Suppressor macrophage treated with lipopolysaccharide for 4 hours (primary cell): ENCODE data around the gene ABTB1.
"Not testable (repeated sequence)": the region's sequence is repeated elsewhere in the genome, so short reads cannot be mapped to it uniquely, and the experiment has no call there.

Experiments used
- DNase-seq: peaks from one replicate; pipeline ENCODE4 v3.0.0-alpha.2; 2020

The ABTB1 gene

DNA sequence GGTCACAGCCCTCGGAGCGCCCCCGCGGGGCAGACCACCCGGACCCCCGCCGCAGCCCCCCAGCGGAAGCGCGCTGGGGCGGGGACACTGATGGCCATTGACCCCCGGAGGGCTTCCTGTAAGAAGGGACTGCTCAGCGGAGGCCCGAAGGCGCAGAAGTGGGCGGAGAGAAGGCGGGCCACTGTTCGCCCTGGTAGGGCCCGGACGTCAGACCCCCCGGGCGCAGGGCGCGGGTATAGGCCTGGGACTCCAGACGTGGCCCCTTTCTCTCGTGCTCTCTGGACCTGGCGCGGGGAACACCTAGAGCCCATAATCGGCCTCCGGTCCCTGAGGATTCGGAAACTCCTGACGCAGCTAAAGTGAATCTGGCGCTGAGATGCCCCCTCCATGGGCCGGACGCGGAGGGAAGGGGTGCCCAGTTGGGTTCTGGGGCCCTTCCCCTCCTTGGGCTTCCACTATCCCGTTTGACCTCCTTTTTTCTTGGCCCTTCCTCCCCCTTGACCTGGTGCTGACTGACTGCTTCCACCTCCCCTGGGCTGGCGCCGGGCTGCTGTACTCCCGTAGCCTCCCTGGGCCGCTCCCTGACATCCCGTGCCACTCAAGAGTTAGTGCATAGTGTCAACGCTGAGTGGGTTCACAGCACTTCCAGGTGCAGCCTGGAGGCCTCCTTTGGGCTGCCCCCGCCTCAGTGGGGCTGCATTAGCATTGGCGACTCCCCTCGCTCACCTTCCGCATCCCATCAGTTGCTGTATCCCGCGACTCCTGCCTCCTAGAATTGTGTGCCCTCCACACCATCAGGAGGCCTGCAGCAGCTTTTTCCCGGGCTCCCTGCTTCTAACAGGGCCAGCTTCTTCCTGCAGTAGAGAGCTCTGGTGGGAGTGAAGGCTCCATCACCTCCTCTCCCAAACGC lies 694 bp downstream of the ABTB1 start:
- DNase-seq, result peak; percentile 34

GRCh38 chr3:127674101-127674721 lies 1.5 kb downstream of the ABTB1 start:
- DNase-seq, result no peak

DNA sequence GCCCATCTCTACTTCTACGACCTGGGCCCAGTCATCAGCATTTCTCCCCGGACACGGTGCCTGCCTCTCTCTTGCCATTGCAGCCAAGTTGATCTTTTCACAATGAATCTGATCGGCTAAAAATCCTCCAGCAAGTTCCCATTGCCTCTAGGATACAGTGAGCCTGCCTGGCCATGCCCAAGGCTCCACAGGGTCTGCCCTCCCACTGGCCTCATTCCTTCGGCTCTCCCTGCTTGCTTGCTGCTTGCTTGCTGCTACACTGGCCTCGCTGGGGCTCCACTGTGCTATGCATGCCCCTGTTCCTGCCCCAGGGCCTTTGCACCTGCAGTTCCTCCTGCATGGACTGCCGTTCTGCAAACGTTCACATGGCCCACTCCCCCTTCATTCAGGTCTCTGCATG lies 2.0 kb downstream of the ABTB1 start:
- no peak for DNase-seq

GRCh38 chr3:127675651-127676391 lies 3.1 kb downstream of the ABTB1 start:
- DNase-seq, result no peak

DNA sequence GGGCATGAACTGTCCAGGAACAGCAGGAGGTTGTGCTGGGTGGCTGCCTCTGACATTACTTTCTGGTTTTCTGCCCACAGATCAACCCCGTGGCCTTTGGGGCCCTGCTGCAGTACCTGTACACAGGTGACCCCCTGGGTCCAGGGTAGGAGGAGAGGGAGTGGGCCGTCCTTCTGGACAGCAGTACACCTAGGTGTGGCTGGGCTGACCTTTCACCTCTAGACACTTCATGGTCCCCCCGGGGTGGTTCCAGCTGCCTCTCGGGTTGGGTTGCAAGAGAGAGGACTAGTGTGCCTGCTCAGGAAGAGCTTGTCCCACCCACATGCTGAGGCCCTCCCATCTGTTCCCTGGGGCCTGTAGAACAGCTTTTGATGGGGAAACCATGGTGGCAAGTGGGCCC lies 3.7 kb downstream of the ABTB1 start:
- DNase-seq, result no peak

DNA sequence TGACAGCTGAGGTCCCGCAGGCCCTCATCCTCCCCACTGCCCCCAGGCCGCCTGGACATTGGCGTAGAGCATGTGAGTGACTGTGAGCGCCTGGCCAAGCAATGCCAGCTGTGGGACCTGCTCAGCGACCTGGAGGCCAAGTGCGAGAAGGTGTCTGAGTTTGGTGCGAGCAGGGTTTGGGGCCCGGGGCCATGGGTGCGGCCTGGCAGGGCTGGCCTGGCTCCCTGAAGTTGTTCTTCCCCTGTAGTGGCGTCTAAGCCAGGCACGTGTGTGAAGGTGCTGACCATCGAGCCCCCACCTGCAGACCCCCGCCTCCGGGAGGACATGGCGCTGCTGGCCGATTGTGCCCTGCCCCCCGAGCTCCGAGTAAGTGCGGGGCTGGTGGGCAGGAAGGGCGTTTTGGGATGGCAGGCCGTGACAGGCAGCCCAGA lies 4.2 kb downstream of the ABTB1 start:
- DNase-seq, result no peak

- DNase-seq, result no peak
Observed at GRCh38 chr3:127677541-127678314, 5.0 kb downstream of the ABTB1 start.

GRCh38 chr3:127678315-127678599 lies 5.5 kb downstream of the ABTB1 start:
- DNase-seq, result no peak

- DNase-seq, result no peak
Observed at GRCh38 chr3:127678611-127679533, 6.1 kb downstream of the ABTB1 start.

DNA sequence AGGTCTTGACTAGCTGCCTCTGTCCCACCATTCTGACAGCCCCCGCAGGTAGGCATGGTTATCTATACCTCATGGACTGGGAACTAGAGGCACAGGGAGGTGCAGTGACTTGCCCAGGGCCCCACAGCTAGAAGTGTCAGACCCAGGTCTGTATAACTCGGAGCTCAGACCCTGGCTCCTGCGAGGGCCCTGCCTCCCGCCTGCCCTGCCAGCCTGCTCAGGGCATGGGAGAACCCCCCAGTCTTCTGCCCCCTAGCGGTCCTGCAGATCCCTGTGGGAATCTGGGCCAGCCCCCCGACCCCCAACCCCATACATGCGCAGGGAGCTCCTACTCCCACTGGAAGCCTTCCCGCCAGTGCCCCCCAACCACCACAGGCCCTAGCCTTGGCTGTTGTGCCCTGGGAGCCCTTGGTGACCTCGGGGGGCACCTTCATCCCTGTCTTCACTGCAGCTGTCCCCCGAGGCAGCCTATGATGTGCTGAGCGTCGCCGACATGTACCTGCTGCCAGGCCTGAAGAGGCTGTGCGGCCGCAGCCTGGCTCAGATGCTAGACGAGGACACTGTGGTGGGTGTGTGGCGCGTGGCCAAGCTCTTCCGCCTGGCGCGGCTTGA lies 6.9 kb downstream of the ABTB1 start:
- DNase-seq, result no peak

GRCh38 chr3:127680146-127680661 lies 7.5 kb downstream of the ABTB1 start:
- no peak for DNase-seq

DNA sequence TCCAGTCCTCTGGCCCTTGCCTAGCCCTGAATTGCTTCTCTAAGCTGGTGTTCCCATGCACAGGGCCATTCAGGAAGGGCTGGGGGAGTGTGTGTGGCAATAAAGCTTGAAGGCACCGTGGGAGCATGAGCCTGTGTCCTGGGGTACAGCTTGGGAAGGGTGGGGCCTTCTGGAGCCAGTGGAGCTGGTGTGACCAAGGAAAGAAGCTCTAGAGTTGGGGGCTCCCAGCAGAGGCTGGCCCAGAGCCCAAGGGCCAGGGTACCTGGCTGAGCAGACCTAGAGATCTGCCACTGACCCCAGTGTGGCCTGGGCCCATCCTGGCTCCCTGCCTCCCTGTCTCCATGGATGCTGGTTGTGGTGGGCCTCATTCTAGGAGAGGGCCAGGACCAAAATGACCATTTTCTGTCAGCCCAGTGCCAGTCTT lies 8.1 kb downstream of the ABTB1 start:
- no peak for DNase-seq

GRCh38 chr3:127682175-127682554 lies 9.4 kb downstream of the ABTB1 start:
- DNase-seq, result not testable (repeated sequence)

DNA sequence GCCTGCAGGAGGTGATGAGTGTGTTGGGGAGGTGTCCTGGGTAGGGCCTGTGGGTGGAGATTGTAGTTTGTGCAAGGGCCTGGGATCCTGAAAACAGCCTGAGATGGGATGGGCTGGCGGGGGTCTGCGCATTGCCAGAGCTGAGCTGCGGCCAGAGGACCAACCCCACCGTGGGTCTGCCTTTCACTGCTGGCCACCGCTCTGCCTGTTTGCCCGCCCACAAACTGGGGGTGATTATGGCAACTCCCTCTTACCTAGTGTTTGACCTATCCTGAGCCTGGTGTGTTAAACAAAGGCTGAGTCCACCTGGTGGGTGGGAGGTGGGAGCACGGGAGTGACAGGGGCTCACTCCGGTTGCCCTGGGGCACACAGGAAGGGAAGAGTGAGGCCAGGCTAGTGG lies 9.8 kb downstream of the ABTB1 start:
- DNase-seq, result no peak

DNA sequence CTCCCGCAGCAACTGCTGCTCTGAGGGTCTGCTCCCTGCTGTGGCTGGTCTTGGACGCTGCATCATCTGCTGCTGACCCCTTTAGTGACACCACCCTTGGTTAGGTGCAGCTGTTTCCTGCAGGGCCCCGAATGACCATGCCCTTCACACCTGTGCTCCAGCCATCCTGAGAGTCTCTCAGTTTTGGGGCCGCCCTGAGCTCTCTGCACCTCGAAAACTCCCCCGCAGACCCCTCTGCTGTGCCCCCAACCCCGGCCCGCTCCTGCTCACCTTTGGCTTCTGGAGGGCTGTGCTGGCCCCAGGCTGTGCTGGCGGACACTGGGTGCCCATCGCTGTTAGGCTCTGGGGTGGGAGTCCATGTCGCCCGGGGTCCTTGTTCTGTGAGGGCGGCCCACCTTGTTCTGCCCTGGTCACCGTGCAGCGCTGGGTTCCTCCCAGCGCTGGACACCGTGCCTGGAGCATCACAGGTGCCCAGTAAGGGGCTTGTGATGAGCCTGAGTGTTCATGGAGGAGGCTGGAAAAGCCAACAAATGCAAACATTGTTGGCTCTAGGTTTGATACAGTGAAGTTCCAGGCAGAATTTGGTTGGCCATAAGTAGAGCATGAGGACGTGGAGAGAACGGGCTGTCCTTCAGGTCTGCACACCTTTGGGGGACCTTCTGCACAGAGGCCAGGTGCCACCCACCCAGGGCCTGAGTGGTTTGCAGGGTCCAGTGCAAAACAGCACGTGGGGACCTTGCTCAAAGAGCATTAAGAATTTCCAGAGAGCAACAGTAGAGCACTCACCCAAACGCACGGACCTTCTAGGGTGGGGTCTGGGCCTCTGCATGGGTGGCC lies 12.3 kb downstream of the ABTB1 start:
- DNase-seq, result no peak

DNA sequence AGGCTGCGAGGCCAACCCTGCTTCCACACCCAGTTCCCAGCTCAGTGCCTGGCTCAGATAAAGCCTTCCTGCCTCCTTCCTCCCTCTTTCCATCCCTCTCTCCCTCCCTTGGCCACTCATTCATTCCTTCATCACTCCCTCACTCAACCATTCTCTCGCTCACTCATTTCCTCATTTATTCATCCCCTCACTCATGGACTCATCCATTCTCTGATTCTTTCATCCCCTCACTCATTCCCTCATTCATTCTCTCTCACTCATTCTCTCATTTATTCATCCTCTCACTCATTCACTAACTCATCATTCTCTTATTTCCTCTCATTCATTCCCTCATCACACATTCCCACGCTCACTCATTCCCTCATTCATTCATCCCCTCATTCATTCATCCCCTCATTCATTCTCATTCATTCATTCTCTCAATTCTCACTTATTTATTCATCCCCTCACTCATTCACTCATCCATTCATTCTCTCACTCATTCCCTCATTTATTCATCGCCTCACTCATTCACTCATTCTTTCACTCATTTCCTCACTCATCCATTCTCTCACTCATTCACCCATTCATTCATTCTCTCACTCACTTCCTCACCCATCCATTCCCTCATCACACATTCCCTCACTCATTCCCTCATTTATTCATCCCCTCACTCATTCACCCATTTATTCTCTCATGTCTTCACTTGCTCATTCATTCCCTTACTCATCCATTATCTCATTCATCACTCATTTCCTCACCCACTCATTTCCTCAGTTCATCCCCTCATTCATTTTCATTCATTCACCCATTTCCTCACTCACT lies 13.2 kb downstream of the ABTB1 start:
- no peak for DNase-seq

GRCh38 chr3:127686512-127686894 lies 13.8 kb downstream of the ABTB1 start:
- DNase-seq, result no peak

DNA sequence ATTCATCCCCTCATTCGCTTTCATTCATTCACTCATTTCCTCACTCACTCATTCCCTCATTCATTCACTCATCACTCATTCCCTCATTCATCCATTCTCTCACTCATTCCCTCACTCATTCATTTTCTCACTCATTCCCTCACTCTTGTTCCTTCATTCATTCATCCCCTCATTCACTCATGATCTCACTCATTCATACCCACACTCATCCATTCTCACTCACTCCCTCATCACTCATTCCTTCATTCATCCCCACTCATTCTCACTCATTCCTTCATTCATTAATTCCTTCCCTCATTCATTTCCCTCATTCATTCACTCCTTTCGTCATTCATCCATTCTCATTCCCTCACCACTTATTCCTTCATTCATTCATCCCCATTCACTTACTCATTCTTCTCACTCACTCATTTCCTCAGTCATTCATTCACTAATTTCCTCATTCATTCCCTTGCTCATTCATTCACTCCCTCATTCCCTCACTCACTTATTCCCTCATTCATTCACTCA lies 14.5 kb downstream of the ABTB1 start:
- DNase-seq, result no peak

DNA sequence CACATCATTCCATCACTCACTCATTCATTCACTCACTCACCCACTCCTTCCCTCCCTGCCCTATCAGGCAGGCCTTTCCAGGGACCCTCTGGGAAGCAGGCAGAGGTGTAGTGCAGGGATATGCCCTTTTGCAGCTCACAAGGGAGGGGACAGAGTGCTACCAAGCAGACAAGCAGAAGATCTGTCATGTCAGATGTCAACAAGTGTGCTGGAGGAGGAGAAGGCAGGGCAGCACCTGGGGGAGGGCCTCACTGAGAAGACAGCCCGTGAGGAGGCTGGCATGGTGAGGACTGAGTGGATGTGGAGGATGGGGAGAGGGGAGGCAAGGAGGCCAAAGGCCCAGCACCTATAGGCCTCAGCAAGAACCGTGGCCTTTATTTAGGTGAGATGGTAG lies 15.3 kb downstream of the ABTB1 start:
- DNase-seq, result no peak
